HL-60/S4 treated with retinoic acid at 250 ng/mL for 4 days and 3 days (cell line): ENCODE results near the gene OR5M10.
"Not testable (repeated sequence)": the region's sequence is repeated elsewhere in the genome, so short reads cannot be mapped to it uniquely, and the experiment has no call there.

Source experiments
- in situ Hi-C: fragments of 300-500 bp; cut with MboI; formaldehyde crosslinking; loops from 2 replicates; pipeline ENCODE4 v1.7.0; 2022; ENCODE audit warnings: low sequenced_read_pairs

The OR5M10 gene

DNA sequence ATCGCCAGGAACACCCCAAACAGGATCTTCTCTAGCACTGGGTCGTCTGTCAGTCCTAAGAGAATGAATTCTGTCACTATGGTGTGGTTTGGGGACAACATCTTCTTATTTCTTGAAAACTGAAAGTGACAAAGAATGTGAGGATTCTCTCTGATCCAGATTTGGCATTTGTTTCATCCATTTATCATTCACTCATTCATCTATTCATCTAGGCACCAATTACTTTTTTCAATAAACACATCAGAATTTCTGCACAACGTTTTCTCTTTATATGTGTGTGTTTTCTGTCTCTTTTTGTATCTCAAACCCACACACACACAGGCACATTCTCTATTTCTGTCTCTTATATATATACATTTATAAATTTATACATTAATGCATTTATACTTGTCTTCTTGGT, at the start of gene OR5M10:
TSS of gene OR5M10 (minus strand) at position 101 of the 400 bp plus-strand sequence. CDS start at position 101, 0 bp downstream.
- in situ Hi-C loops, result no loop called here

DNA sequence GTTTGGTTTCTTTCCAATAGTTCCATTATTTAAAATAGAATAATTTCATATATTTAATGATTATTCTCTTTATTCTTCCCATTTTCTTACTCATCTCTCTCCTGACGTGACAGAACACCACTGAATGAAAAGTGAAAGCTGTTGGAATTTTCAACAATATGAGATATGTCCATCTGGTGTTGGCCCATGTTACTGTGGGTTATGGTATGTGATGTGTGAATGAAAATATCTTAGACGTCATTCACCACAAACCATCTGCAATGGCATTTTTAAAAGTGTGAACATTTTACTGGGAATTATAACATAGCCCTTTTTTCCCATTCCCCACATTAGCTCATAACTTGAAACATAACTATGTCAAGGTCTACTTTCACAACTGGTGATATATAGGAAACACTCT, 48.4 kb upstream of the OR5M10 start:
- in situ Hi-C loops, result no loop called here

DNA sequence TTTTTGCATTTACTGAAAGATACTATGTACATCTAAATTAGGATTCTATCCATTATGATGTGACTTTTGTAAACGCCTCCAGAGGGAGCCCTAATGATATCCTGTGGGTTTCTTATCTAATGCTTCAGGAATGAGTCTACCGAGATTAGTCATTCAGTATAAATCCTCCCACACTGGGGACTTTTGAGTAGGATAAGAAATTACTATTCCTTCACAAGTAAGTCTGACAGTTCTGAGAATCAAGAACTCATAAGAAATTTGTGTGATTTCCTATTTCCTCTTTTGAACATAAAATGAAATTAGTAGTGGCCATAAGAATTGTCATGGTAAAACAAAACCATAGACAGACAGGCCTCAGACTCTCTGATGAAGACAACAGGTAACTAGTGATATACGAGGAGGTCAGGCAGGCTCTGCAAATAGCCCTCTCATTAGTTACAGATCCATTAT, 47.2 kb upstream of the OR5M10 start:
- in situ Hi-C loops, result no loop called here

DNA sequence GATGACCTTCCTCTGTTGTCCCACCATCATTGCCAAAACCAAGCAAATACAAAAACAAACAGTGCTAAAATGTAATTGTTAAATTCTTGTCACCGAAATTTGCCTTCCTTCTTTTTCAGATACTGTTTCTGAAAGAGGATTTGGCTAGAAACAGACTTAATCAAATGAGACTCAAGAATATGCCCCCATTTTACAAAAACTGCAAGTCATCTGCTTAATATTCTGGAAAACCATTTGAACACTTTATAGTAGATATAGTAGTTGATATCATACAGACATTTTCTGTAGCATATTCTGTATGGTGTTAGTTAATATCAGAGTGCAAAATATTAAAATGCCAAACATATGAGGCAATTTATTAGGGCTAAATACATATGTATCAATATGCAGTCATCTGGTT, 33.7 kb upstream of the OR5M10 start:
- in situ Hi-C loops, result no loop called here

DNA sequence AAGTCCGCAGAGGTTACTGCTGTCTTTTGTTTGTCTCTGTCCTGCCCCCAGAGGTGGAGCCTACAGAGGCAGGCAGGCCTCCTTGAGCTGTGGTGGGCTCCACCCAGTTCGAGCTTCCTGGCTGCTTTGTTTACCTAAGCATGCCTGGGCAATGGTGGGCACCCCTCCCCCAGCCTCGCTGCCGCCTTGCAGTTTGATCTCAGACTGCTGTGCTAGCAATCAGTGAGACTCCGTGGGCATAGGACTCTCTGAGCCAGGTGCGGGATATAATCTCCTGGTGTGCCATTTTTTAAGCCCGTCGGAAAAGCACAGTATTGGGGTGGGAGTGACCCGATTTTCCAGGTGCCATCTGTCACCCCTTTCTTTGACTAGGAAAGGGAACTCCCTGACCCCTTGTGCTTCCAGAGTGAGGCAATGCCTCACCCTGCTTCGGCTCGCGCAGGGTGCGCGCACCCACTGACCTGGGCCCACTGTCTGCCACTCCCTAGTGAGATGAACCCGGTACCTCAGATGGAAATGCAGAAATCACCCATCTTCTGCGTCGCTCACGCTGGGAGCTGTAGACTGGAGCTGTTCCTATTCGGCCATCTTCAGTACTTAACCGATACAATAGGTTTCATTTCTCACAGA, 14.7 kb upstream of the OR5M10 start:
- in situ Hi-C loops, result not testable (repeated sequence)

DNA sequence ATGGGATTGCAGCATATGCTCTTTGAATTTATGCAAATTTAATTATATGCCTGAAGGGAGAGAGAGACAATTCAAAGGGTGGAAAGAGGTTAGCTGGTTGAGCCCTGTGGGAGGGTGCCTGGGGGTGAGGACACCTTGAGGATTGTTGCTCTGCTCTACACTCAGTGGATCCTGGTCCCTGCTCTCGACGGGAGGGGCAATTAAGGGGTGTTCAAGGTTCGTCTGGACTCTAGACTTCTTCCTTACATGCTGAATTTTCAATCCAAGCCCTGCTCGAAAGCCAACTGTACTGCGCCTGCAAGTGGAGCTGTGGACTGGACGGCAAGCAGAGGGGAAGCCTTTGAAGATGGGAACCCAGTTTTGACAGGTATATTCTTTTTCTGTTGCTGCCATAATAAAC, 18.9 kb downstream of the OR5M10 start:
- in situ Hi-C loops, result no loop called here

DNA sequence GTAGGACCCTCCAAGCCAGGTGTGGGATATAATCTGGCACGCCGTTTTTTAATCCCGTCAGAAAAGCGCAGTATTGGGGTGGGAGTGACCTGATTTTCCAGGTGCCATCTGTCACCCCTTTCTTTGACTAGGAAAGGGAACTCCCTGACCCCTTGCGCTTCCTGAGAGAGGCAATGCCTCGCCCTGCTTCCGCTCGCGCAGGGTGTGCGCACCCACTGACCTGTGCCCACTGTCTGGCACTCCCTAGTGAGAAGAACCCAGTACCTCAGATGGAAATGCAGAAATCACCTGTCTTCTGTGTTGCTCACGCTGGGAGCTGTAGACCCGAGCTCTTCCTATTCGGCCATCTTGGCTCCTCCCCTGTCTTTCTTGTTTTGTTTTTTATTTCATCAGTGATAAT, 22.8 kb downstream of the OR5M10 start:
- in situ Hi-C loops, result not testable (repeated sequence)

DNA sequence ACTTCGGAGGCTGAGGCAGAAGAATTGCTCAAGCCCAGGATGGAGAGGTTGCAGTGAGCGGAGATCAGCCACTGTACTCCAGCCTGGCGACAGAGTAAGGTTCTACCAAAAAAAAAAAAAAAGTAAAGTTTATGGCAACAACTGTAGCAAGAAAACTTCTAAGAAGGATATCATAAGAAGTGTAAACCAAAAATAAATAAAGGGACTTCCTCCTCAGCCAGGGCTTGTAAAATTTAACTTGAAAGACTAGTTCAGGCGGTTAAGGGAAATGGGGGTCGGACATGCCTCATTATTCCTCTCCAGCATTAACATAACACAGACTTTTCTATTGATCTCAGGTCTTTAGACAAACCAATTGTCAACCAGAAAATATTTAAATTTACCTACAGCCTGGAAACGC, 32.0 kb downstream of the OR5M10 start:
- in situ Hi-C loops, result no loop called here

DNA sequence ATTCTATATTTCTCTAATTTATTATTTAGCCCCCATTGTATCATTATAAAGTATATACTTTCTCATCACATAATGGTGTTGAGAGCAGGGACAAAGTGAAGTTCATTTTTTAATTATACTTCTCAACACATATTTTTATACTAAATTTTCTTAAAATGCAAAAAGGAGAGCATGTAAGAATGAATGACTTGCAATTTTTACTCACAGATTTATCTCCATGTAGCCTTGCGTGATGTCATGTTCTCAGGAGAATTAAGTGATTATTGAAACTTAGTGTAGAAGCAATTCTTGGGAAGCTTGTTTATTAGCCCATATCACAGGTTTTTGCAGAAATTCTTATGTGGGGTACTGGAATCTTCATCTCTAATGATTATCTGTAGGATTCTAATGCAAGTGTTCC, 33.8 kb downstream of the OR5M10 start:
- in situ Hi-C loops, result no loop called here

DNA sequence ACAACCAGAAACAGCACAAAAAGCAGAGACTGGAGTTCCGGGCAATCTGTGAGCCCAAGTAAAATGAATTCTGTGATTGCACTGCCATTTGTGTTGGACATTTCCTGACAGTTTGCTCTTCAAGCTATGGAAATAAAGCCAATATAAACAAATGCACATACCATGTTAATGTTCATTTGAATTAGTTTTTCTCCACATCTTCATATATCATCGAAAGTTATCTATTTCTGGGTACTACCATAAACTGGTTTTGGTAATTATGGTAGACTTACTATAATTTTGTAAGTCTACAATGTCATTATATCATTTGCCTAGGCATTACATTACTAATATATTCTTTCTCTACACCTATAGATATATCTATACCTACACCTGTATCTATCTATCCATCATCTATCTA, 34.4 kb downstream of the OR5M10 start, which contains the start of gene OR5M11:
TSS of gene OR5M11 (minus strand) at position 101 of the 400 bp plus-strand sequence. CDS start at position 101, 0 bp downstream.
- in situ Hi-C loops, result no loop called here

DNA sequence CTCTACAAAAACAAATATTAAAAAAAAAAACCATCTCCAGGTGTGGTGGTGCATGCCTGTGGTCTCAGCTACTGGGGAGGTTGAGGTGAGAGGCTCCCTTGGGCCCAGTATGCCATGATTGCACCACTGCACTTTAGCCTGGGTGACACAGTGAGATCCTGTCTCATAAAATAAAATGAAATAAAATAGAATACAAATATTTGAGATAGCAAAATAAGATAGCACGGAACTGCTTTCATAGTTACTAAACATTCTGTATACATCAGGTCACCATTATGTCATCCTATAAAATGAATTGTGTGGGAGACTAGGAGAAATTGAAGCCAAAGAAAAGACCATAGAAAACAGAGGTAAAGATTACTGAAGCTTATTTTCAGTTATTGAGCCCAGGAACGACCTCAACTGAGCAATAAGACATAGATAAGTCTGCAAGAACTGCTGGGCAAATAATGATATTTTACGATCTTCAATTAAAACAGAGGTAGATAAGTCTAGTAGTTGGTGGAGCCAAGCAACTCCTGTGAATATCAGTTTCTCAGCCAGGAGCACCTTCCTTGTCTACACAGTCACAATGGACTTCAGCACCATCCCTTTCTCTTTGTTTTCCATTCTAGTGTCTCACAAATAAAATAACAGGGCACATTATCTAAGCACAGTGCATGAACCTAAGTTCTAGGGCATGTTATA, 44.3 kb downstream of the OR5M10 start:
- in situ Hi-C loops, result no loop called here

DNA sequence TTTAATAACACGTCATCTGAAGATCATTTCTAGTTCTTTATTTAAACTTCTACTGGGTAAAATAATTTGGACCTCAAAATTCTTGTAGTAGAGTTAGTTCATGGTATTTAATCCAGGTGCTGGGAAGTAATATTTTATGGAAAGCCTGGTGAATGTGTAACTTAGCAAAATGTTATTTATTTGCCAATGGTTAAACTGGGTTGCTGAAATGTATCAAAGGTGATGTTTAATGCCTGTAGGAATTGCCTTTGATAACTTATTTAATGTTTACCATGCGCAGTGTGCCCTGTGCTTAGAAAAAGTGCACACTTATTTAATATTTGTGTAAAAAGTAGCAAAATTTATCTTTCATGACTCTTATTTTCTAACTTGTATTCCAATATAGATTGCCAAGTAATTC, 45.7 kb downstream of the OR5M10 start:
- in situ Hi-C loops, result no loop called here
